Measurements from ENCODE around the gene RUNX1.

GRCh38 chr21:35039595-35040289 lies 9.4 kb downstream of the RUNX1 start:
- TF ChIP-seq, protein P1, sequence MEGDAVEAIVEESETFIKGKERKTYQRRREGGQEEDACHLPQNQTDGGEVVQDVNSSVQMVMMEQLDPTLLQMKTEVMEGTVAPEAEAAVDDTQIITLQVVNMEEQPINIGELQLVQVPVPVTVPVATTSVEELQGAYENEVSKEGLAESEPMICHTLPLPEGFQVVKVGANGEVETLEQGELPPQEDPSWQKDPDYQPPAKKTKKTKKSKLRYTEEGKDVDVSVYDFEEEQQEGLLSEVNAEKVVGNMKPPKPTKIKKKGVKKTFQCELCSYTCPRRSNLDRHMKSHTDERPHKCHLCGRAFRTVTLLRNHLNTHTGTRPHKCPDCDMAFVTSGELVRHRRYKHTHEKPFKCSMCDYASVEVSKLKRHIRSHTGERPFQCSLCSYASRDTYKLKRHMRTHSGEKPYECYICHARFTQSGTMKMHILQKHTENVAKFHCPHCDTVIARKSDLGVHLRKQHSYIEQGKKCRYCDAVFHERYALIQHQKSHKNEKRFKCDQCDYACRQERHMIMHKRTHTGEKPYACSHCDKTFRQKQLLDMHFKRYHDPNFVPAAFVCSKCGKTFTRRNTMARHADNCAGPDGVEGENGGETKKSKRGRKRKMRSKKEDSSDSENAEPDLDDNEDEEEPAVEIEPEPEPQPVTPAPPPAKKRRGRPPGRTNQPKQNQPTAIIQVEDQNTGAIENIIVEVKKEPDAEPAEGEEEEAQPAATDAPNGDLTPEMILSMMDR (IDR thresholded peaks at IDR 0.05) = no peak
- no peak for TF ChIP-seq POLR2A (IDR thresholded peaks at IDR 0.05)

All from vagina (tissue), 2 donors.